Measurements from ENCODE around the gene PLA2G2D.

DNA sequence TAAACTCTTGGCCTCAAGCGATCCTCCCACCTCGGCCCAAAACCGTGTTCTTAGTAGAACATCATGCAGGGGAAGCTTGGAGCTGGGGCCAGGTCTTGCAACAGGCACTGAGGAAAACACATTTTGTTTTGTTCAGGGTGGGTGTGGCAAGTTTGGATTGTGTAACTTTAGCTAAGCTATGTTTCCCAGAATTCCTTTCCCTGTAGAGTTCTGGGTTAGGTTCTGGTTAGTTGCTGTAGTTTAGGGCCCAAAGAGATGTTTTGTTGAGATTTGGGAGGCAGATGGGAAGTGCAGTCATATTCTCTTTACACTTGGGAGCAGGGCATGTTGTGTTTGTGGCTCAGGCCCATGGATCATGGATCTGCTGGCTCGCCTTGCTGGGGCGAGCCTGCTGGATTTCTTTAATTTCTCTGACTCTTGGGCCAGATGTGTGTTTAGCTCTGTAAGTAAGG lies 25.4 kb downstream of the PLA2G2D start:
- TF ChIP-seq, protein P1, sequence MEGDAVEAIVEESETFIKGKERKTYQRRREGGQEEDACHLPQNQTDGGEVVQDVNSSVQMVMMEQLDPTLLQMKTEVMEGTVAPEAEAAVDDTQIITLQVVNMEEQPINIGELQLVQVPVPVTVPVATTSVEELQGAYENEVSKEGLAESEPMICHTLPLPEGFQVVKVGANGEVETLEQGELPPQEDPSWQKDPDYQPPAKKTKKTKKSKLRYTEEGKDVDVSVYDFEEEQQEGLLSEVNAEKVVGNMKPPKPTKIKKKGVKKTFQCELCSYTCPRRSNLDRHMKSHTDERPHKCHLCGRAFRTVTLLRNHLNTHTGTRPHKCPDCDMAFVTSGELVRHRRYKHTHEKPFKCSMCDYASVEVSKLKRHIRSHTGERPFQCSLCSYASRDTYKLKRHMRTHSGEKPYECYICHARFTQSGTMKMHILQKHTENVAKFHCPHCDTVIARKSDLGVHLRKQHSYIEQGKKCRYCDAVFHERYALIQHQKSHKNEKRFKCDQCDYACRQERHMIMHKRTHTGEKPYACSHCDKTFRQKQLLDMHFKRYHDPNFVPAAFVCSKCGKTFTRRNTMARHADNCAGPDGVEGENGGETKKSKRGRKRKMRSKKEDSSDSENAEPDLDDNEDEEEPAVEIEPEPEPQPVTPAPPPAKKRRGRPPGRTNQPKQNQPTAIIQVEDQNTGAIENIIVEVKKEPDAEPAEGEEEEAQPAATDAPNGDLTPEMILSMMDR (conservative IDR thresholded peaks at IDR 0.05; ENCODE audit: low read depth, low read length) = no peak
- TF ChIP-seq EZH2 (IDR thresholded peaks at IDR 0.05; ENCODE audit: borderline replicate concordance, low read depth, low read length, poor library complexity, severe bottlenecking) = no peak
